HG02852 (cell line): ENCODE measurements around the gene SLC2A3.
"Not testable (repeated sequence)": the region's sequence is repeated elsewhere in the genome, so short reads cannot be mapped to it uniquely, and the experiment has no call there.

Experiments
- ATAC-seq: cut with Tn5 transposase; IDR thresholded peaks from one replicate; pipeline ENCODE4 v1.9.1; 2021; ENCODE audit warnings: mild to moderate bottlenecking, moderate library complexity; ENCODE audit not compliant: unreplicated experiment

Gene SLC2A3

DNA sequence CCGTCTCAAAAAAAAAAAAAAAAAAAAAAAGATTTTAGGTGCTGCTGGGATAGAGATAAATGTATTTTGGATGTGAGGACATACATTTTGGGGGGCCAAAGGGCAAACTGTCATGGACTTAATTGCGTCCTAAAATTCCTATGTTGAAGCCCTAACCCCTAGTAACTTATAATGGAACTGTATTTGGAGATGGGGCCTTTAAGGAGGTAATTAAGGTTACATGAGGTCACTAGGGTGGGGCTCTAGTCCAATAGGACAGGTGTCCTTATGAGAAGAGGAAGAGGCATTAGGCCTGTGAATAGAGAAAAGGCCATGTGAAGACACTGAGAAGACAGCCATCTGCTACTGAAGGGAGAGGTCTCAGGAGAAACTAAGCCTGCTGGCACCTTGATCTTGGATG is 17.9 kb upstream of the SLC2A3 start:
- not testable (repeated sequence) for ATAC-seq

DNA sequence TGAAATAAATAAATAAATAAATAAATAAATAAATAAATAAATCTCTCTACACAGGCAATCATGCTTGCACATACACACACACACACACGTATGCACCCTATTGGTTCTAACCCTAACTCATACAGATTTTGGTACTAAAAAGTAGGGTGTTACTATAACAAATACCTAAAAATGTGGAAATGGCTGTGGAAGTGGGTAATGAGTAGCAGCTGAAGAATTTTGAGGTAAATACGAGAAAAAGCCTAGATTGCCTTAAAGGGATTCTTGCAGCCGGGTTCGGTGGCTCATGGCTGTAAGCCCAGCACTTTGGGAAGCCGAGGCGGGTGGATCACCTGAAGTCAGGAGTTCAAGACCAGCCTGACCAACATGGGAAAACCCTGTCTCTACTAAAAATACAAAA is 15.7 kb upstream of the SLC2A3 start:
- no peak for ATAC-seq

- not testable (repeated sequence) for ATAC-seq
Measured at GRCh38 chr12:7950230-7950943, 14.4 kb upstream of the SLC2A3 start.

- no peak for ATAC-seq
Measured at GRCh38 chr12:7948589-7949260, 12.7 kb upstream of the SLC2A3 start.

GRCh38 chr12:7947011-7947410 is 11.0 kb upstream of the SLC2A3 start:
- ATAC-seq, result no peak

- ATAC-seq, result not testable (repeated sequence)
Measured at GRCh38 chr12:7944760-7945159, 8.8 kb upstream of the SLC2A3 start.

DNA sequence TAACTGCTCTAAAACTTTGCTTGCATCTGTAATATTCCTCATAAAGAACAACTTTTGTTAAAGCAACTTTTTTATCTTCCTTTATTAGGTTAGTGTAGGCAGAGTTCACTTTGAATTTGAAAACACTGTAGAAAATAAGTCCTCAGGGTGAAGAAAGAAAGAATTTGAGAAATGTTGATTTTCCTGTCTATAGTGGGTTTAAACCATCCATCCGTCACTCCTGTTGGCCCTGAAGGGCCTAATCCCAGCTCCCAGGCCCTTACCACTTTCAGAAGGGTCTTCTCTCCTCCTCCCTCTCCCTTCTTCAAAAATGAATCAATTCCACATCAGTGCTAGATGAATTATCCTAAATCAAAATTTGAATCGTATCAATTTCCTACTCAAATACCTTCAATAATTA is 4.9 kb upstream of the SLC2A3 start:
- ATAC-seq, result no peak

DNA sequence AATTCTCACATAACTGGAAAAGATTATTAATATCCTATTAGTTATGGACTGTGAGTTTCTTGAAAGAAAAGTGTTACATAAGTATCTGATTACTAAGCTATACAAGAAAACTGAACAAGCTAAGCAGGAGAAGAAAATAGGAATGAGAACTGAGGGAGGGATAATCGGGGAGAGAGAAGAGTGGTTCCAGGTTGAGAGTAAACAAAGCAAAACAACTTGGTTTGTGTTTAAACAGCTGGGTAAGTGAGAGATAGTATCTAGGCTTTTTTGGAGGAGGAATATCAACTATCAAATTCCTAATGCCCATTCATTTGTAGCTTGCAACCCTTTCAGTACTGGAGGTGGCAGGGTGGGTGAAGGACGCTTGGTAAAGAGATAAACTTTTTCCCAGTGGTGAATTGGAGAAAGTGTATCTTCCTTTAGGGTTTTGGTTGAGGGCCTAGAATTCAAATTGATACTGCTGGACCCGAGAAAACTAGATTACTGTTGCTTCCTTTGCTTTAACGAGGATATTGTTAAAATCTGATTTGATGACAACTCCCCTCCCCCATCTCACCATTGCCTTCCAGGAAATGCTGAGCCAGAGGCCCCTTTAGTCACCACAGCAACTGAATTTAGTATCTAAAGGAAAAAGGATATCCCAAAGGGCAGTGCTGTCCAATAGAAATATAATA is 2.0 kb upstream of the SLC2A3 start:
- no peak for ATAC-seq

GRCh38 chr12:7934889-7935492 is 996 bp downstream of the SLC2A3 start:
- no peak for ATAC-seq

GRCh38 chr12:7934091-7934888 is 1.7 kb downstream of the SLC2A3 start:
- ATAC-seq, result no peak

GRCh38 chr12:7933255-7933726 is 2.7 kb downstream of the SLC2A3 start:
- ATAC-seq, result peak; percentile 79

GRCh38 chr12:7932599-7933240 is 3.3 kb downstream of the SLC2A3 start:
- not testable (repeated sequence) for ATAC-seq

DNA sequence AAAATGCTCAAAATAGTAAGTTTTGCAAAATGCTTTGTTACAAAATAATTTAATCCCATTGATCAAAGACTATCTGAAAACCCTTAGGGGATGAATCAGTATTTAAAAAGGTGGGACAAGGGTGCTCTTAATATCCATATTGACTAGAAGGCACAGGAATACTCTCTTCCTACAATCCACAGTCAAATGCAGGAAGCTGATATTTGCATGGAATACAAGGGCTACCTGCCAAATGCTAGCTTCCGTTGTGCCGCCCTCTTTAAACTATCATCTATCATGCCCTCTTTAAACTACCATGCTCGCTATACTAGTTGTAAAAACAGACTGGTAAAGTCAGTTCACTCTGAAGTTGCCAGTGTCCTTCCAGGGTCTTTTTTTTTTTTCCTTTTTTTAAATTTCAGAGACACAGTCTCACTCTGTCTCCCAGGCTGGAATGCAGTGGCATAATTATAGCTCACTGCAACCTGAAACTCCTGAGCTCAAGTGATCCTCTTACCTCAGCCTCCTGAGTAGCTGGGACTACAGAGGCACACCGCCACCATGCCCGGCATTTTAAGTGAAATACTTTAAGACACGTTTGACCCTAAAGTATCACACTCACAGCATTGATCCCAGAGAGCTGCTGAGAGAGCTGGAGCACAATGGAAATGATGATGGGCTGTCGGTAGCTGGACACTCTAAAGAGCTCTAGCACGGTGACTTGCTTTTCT is 6.7 kb downstream of the SLC2A3 start:
- no peak for ATAC-seq

DNA sequence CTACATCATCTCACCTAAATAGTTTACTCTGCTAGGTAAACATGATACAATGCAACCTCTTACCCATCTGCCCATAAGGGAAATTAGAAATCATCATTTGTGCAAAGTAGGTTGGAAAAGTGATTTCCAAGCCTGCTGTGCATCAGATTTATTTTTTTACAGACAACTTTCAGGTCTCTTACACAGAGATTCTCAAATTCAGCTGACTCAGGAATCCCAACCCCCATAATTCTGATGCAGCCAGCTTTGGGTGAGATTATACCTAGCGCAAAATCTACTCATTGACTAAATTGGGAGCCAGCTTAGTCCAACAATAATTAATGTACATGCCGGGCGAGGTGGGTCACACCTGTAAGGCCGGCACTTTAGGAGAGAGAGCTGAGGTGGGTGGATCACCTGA is 8.5 kb downstream of the SLC2A3 start:
- no peak for ATAC-seq

- not testable (repeated sequence) for ATAC-seq
Measured at GRCh38 chr12:7926068-7926666, 9.8 kb downstream of the SLC2A3 start.

GRCh38 chr12:7923241-7924236 is 12.4 kb downstream of the SLC2A3 start:
- ATAC-seq, result no peak

DNA sequence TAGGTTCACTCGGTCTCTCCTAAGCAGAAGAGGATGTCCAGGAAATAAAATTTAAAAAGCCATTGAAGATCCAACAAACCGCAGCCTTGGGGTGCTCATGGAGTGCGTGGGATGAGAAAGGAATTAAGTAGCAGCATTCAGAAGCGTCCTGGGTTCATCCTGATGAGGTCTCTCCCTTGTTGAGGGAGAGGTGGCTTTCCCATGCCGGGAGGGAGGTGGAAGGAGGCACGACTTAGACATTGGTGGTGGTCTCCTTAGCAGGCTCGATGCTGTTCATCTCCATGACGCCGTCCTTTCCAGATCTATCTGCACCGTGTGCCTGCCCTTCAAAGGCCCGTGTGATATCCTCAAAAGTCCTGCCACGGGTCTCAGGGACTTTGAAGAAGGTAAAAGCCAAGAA is 14.8 kb downstream of the SLC2A3 start:
- ATAC-seq, result not testable (repeated sequence)

DNA sequence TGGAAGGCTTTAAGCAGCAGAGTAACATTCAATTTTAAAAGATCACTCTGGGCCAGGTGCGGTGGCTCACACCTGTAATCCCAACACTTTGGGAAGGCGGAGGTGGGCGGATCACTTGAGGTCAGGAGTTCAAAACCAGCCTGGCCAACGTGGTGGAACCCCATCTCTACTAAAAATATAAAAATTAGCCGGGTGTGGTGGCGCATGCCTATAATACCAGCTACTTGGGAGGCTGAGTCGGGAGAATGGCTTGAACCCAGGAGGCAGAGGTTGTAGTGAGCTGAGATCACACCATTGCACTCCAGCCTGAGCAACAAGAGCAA is 17.8 kb downstream of the SLC2A3 start:
- not testable (repeated sequence) for ATAC-seq
